Hematopoietic multipotent progenitor cell treated with erythropoietin and hydrocortisone succinate and interleukin-3 and kit ligand, for 17 days (in vitro differentiated cells): ENCODE data around the gene DDX41.
"Not testable (repeated sequence)": the region's sequence is repeated elsewhere in the genome, so short reads cannot be mapped to it uniquely, and the experiment has no call there.

Experiments used
- DNase-seq: peaks from one replicate; pipeline ENCODE4 v3.0.0-alpha.2; 2015; ENCODE audit warnings: low spot score

The DDX41 gene

GRCh38 chr5:177537389-177538361 is 20.9 kb upstream of the DDX41 start:
- DNase-seq: no peak

GRCh38 chr5:177536386-177536785 is 19.6 kb upstream of the DDX41 start:
- DNase-seq: no peak

- no peak for DNase-seq
Measured at GRCh38 chr5:177535125-177535524, 18.4 kb upstream of the DDX41 start.

GRCh38 chr5:177534433-177534832 is 17.7 kb upstream of the DDX41 start:
- DNase-seq: not testable (repeated sequence)

- no peak for DNase-seq
Measured at GRCh38 chr5:177531209-177531940, 14.6 kb upstream of the DDX41 start.

GRCh38 chr5:177530638-177531037 is 13.9 kb upstream of the DDX41 start:
- DNase-seq: no peak

- peak; percentile 13 for DNase-seq
Measured at GRCh38 chr5:177529247-177530203, 12.8 kb upstream of the DDX41 start.

- DNase-seq: no peak
Measured at GRCh38 chr5:177528631-177529030, 11.9 kb upstream of the DDX41 start.

GRCh38 chr5:177527595-177527994 is 10.8 kb upstream of the DDX41 start:
- no peak for DNase-seq

GRCh38 chr5:177526791-177527190 is 10.0 kb upstream of the DDX41 start:
- no peak for DNase-seq

GRCh38 chr5:177526191-177526590 is 9.4 kb upstream of the DDX41 start:
- DNase-seq: no peak

GRCh38 chr5:177524941-177525655 is 8.3 kb upstream of the DDX41 start:
- DNase-seq: no peak

GRCh38 chr5:177524539-177524900 is 7.8 kb upstream of the DDX41 start:
- no peak for DNase-seq

GRCh38 chr5:177523711-177524538 is 7.2 kb upstream of the DDX41 start:
- no peak for DNase-seq

GRCh38 chr5:177520916-177521513 is 4.3 kb upstream of the DDX41 start:
- no peak for DNase-seq

- DNase-seq: no peak
Measured at GRCh38 chr5:177520271-177520670, 3.5 kb upstream of the DDX41 start.

GRCh38 chr5:177519463-177520235 is 2.9 kb upstream of the DDX41 start:
- no peak for DNase-seq

GRCh38 chr5:177515580-177515979 is 1.2 kb downstream of the DDX41 start:
- no peak for DNase-seq

- no peak for DNase-seq
Measured at GRCh38 chr5:177514541-177514940, 2.2 kb downstream of the DDX41 start.
